Mesothelial cell of epicardium (in vitro differentiated cells): ENCODE measurements around the gene EVPL. TPM values are rescaled to one million over a fixed set of nuclear protein-coding genes. Genes with fewer than 3 reads are reported as not detected.

Experiments
- DNase-seq, 2 experiments: peaks; one replicate each; pipeline ENCODE4 v3.0.0; 2021; ENCODE audit warnings: low spot score in 2 of 2; ENCODE audit not compliant: unreplicated experiment in 2 of 2
- H3K27ac Mint-ChIP-seq: 2 replicates; pipeline ENCODE4 v1.8.0; 2021; ENCODE audit warnings: mixed read lengths
- H3K27me3 Mint-ChIP-seq: 2 replicates; pipeline ENCODE4 v1.8.0; 2021; ENCODE audit warnings: low read depth, mixed read lengths
- H3K36me3 Mint-ChIP-seq: 2 replicates; pipeline ENCODE4 v1.8.0; 2021; ENCODE audit warnings: mixed read lengths
- H3K4me1 Mint-ChIP-seq: 2 replicates; pipeline ENCODE4 v1.8.0; 2021; ENCODE audit warnings: mixed read lengths
- H3K4me3 Mint-ChIP-seq: 2 replicates; pipeline ENCODE4 v1.8.0; 2021; ENCODE audit warnings: mild to moderate bottlenecking, moderate library complexity, mixed read lengths
- H3K9me3 Mint-ChIP-seq: 2 replicates; pipeline ENCODE4 v1.8.0; 2021; ENCODE audit warnings: mixed read lengths
- CTCF ChIP-seq: fragments of 200-600 bp; sonication (generic); IDR thresholded peaks from one replicate; pipeline ENCODE4 v1.5.0; 2021; ENCODE audit warnings: antibody characterized with exemption; ENCODE audit not compliant: unreplicated experiment
- total RNA-seq: library from RNA; stranded (reverse); gene quantifications from 3 replicates; pipeline ENCODE4 v1.2.1, GENCODE V29; 2021

The EVPL gene
- 0.16 to 0.47 TPM (median 0.25 TPM) in 3 replicates for total RNA-seq

DNA sequence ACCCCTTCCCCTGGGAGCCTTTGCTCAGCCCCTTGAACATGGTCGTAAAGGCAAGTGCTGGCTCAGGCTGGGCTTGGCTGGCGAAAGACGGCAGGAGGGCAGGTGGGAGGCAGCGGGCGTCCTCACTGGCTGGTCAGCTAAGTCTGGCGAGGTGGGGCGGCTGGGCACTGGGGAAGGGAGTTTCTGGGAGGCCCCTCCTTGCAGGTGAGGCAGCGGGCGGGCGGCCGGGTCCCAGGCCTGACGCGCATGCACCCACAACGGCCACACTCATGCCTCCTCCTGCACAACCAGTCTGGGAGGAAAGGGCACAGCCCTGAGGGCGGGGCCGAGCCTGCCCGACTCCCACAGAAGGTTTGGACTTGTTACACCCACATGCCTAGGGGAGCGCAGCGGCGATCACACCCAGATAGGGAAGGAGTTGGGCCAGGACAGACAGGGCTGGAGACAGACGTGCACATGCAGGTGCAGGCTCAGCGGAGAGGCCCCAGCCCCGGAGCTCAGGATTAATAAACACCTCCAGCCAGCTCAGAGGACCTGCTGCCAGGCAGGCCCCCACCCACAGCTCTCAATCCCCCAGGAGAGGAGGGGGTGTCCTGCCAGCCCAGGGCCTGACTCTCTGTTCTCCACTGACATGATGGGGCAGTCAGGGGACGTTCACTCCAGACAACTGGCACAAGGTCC, at the start of gene EVPL:
Gene EVPL, minus strand, starts transcription at position 148 of the 681 bp plus-strand sequence. Its CDS starts 108 bp downstream, at position 40.
- no peak for TF ChIP-seq CTCF
- Mint-ChIP-seq H3K9me3 (no peaks in the 10 kb centered on the region), H3K4me3 (no peak within 1 kb of the TSS), H3K27ac (no peak within 1 kb of the TSS), H3K36me3 (no peaks in the 10 kb centered on the region), H3K4me1 (peaks cover 12% of the 10 kb centered on the region), H3K27me3 (no peaks in the 10 kb centered on the region)
- no peak for DNase-seq

- no peaks in the 10 kb centered on the region for H3K36me3 Mint-ChIP-seq
- no peak for DNase-seq
- H3K4me3 Mint-ChIP-seq = peak overlapping the region; percentile 20
- H3K27me3 Mint-ChIP-seq = peaks cover 68% of the 10 kb centered on the region
- H3K27ac Mint-ChIP-seq = no peak overlapping the region
- H3K4me1 Mint-ChIP-seq = peaks cover 48% of the 10 kb centered on the region
- H3K9me3 Mint-ChIP-seq = no peaks in the 10 kb centered on the region
- TF ChIP-seq CTCF = no peak
These were observed 49.1 kb upstream of the EVPL start for GRCh38 chr17:76076146-76076764.

- Mint-ChIP-seq H3K36me3 (no peaks in the 10 kb centered on the region), H3K27ac (no peak overlapping the region), H3K27me3 (peaks cover 68% of the 10 kb centered on the region), H3K4me1 (peaks cover 48% of the 10 kb centered on the region), H3K4me3 (peak overlapping the region; percentile 54), H3K9me3 (no peaks in the 10 kb centered on the region)
- no peak for DNase-seq
- TF ChIP-seq CTCF = no peak
These were observed 48.4 kb upstream of the EVPL start for GRCh38 chr17:76075364-76076145.

GRCh38 chr17:76074390-76075363, 47.6 kb upstream of the EVPL start, which contains the start of gene GALR2:
Gene GALR2 (plus strand): TSS chr17:76074781. CDS start chr17:76074884, 103 bp downstream.
- DNase-seq = no peak
- Mint-ChIP-seq H3K4me3 (peak within 1 kb of the TSS; percentile 54), H3K27ac (no peak within 1 kb of the TSS), H3K9me3 (no peaks in the 10 kb centered on the region), H3K27me3 (peaks cover 63% of the 10 kb centered on the region), H3K36me3 (no peaks in the 10 kb centered on the region), H3K4me1 (peaks cover 41% of the 10 kb centered on the region)
- no peak for TF ChIP-seq CTCF
